Hepatocyte (in vitro differentiated cells): ENCODE results near the gene STX4. TPM values are rescaled to one million over a fixed set of nuclear protein-coding genes. Genes with fewer than 3 reads are reported as not detected.
A peak's percentile ranks its signal among the peaks of the same experiment; 100 is the strongest.

Experiments used
- DNase-seq: peaks from one replicate; pipeline ENCODE4 v3.0.0-alpha.2; 2016; ENCODE audit warnings: low spot score
- H2AFZ ChIP-seq: fragments of 200-600 bp; sonication (generic); 2 replicates; pipeline ENCODE4 v1.6.0; 2016; ENCODE audit warnings: antibody characterized with exemption, mild to moderate bottlenecking
- H3K27ac ChIP-seq: fragments of 200-600 bp; sonication (generic); 2 replicates; pipeline ENCODE4 v1.5.1; 2016; ENCODE audit warnings: mild to moderate bottlenecking
- H3K27me3 ChIP-seq: fragments of 200-600 bp; sonication (generic); 2 replicates; pipeline ENCODE4 v1.6.1; 2016
- H3K36me3 ChIP-seq: fragments of 200-600 bp; sonication (generic); replicated peaks from 2 replicates; pipeline ENCODE4 v1.5.1; 2016; ENCODE audit warnings: low read depth; ENCODE audit not compliant: insufficient read depth
- H3K4me1 ChIP-seq: fragments of 200-600 bp; sonication (generic); 2 replicates; pipeline ENCODE4 v1.5.1; 2016; ENCODE audit warnings: mild to moderate bottlenecking, moderate library complexity; ENCODE audit not compliant: insufficient read depth
- H3K4me2 ChIP-seq: fragments of 200-600 bp; sonication (generic); 2 replicates; pipeline ENCODE4 v1.6.0; 2016
- H3K4me3 ChIP-seq: fragments of 200-600 bp; sonication (generic); 2 replicates; pipeline ENCODE4 v1.5.1; 2016; ENCODE audit warnings: mild to moderate bottlenecking
- H3K79me2 ChIP-seq: fragments of 200-600 bp; sonication (generic); 2 replicates; pipeline ENCODE4 v1.6.0; 2017; ENCODE audit warnings: mild to moderate bottlenecking
- H3K9me2 ChIP-seq: fragments of 200-600 bp; sonication (generic); replicated peaks from 2 replicates; pipeline ENCODE4 v1.6.0; 2017; ENCODE audit warnings: mild to moderate bottlenecking; ENCODE audit not compliant: insufficient read depth
- H3K9me3 ChIP-seq: fragments of 200-600 bp; sonication (generic); 2 replicates; pipeline ENCODE4 v1.5.1; 2016; ENCODE audit warnings: low read depth, mild to moderate bottlenecking
- H4K20me1 ChIP-seq: fragments of 200-600 bp; sonication (generic); 2 replicates; pipeline ENCODE4 v1.6.0; 2016; ENCODE audit warnings: mild to moderate bottlenecking; ENCODE audit not compliant: insufficient read depth, poor library complexity, severe bottlenecking
- EZH2 ChIP-seq: fragments of 200-600 bp; sonication (generic); IDR thresholded peaks from 2 replicates; pipeline ENCODE4 v1.6.1; 2016; ENCODE audit warnings: antibody characterized with exemption, mild to moderate bottlenecking, borderline replicate concordance
- EZH2phosphoT487 ChIP-seq: fragments of 200-600 bp; sonication (generic); IDR thresholded peaks from one replicate; pipeline ENCODE4 v1.6.1; 2018; ENCODE audit warnings: antibody characterized with exemption, mild to moderate bottlenecking, low read depth, moderate library complexity; ENCODE audit not compliant: unreplicated experiment, severe bottlenecking
- WGBS: methylation state at CpG from one replicate; pipeline ENCODE4 v1.1.6; 2016; ENCODE audit warnings: low lambda C conversion rate; ENCODE audit errors: missing lambda C conversion rate; 5-methylcytosine and 5-hydroxymethylcytosine counted together
- polyA plus RNA-seq: library from polyadenylated mRNA; unstranded; fragments of >200 nt; fragmentation: Nextera tagmentation; extraction: Ambion mirVana; gene quantifications from 2 replicates; pipeline ENCODE4 v1.2.1, GENCODE V29; 2016
- total RNA-seq: library from RNA; depleted of rRNA; stranded (reverse); fragments of >200 nt; gene quantifications from 2 replicates; pipeline ENCODE4 v1.2.3, GENCODE V29; 2014
- TF ChIP-seq, protein P1 (sequence below): fragments of 200-600 bp; sonication (generic); IDR thresholded peaks from 2 replicates; pipeline ENCODE4 v1.5.1; 2016; ENCODE audit warnings: antibody characterized with exemption, mild to moderate bottlenecking; ENCODE audit not compliant: poor library complexity

Gene STX4
- total and polyA plus RNA-seq, 2 experiments from 2014 or later, result 25.9 to 72.4 TPM

DNA sequence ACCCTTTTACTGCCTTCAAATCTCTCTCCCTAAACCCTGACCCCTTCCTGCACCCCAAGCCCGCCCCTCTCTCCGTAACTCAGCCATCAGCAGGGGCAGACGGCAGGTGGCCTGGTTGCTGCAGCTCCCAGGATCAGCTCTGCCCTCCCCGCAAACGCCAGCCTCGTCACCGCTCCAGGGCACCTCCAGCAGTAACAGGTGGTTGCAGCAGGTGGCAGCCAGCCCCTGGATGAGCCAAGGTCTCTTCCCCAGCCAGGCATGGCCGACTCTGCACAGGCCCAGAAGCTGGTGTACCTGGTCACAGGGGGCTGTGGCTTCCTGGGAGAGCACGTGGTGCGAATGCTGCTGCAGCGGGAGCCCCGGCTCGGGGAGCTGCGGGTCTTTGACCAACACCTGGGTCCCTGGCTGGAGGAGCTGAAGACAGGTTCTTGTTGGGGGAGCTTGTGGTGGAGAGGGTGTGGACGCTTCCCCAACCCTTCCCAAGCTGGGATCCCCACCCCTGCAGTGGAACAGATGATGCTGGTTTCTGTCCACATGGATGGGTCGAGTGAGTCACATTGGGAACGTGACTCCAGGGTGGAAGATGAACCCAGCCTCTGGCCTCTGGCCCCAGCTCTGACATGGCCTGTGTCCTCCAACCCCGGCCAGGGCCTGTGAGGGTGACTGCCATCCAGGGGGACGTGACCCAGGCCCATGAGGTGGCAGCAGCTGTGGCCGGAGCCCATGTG is 47.8 kb upstream of the STX4 start:
- Histone ChIP-seq H3K27ac (peak overlapping the region; percentile 58), H3K9me2 (no peaks in the 10 kb centered on the region), H3K4me3 (no peak overlapping the region), H4K20me1 (no peaks in the 10 kb centered on the region), H3K36me3 (no peaks in the 10 kb centered on the region), H3K4me1 (peaks cover 6% of the 10 kb centered on the region), H3K4me2 (peak overlapping the region; percentile 78), H3K9me3 (no peaks in the 10 kb centered on the region), H3K27me3 (no peaks in the 10 kb centered on the region), H2AFZ (peak overlapping the region; percentile 5), H3K79me2 (no peaks in the 10 kb centered on the region)
- peak; percentile 80 for DNase-seq
- TF ChIP-seq EZH2, result no peak
- TF ChIP-seq, protein P1, sequence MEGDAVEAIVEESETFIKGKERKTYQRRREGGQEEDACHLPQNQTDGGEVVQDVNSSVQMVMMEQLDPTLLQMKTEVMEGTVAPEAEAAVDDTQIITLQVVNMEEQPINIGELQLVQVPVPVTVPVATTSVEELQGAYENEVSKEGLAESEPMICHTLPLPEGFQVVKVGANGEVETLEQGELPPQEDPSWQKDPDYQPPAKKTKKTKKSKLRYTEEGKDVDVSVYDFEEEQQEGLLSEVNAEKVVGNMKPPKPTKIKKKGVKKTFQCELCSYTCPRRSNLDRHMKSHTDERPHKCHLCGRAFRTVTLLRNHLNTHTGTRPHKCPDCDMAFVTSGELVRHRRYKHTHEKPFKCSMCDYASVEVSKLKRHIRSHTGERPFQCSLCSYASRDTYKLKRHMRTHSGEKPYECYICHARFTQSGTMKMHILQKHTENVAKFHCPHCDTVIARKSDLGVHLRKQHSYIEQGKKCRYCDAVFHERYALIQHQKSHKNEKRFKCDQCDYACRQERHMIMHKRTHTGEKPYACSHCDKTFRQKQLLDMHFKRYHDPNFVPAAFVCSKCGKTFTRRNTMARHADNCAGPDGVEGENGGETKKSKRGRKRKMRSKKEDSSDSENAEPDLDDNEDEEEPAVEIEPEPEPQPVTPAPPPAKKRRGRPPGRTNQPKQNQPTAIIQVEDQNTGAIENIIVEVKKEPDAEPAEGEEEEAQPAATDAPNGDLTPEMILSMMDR, result peak; percentile 27
- WGBS, result 82% methylated on average over 20 of the region's 20 CpGs

DNA sequence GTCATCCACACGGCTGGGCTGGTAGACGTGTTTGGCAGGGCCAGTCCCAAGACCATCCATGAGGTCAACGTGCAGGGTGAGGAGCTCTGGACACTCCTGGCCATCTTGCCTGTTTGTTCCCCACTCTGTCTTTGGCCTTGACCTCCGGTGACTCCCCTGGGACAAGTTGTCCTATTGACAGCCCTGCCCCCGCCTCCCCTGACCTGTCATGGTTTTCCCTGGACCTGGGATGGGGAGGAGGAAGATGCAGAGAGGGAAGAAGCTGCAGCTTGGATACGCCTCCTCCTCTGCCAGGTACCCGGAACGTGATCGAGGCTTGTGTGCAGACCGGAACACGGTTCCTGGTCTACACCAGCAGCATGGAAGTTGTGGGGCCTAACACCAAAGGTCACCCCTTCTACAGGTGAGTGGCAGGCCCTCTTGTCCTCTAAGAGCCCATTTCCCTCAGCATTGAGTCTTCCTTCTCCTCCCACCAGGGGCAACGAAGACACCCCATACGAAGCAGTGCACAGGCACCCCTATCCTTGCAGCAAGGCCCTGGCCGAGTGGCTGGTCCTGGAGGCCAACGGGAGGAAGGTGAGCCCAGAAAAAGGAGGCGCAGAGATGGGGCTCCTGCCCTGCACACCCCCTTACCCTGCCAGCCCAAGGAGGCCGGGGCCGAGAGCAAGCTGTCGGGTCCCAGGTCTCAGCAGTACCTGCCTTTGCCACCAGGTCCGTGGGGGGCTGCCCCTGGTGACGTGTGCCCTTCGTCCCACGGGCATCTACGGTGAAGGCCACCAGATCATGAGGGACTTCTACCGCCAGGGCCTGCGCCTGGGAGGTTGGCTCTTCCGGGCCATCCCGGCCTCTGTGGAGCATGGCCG is 47.0 kb upstream of the STX4 start:
- Histone ChIP-seq H3K79me2 (no peaks in the 10 kb centered on the region), H3K27ac (no peak overlapping the region), H3K4me2 (peak overlapping the region; percentile 78), H3K36me3 (no peaks in the 10 kb centered on the region), H3K4me3 (no peak overlapping the region), H3K9me3 (no peaks in the 10 kb centered on the region), H3K4me1 (peaks cover 6% of the 10 kb centered on the region), H3K27me3 (no peaks in the 10 kb centered on the region), H2AFZ (no peak overlapping the region), H4K20me1 (no peaks in the 10 kb centered on the region), H3K9me2 (no peaks in the 10 kb centered on the region)
- TF ChIP-seq EZH2, result no peak
- TF ChIP-seq, protein P1, result no peak
- no peak for TF ChIP-seq EZH2phosphoT487
- no peak for DNase-seq
- WGBS, result 95% methylated on average over 29 of the region's 29 CpGs

DNA sequence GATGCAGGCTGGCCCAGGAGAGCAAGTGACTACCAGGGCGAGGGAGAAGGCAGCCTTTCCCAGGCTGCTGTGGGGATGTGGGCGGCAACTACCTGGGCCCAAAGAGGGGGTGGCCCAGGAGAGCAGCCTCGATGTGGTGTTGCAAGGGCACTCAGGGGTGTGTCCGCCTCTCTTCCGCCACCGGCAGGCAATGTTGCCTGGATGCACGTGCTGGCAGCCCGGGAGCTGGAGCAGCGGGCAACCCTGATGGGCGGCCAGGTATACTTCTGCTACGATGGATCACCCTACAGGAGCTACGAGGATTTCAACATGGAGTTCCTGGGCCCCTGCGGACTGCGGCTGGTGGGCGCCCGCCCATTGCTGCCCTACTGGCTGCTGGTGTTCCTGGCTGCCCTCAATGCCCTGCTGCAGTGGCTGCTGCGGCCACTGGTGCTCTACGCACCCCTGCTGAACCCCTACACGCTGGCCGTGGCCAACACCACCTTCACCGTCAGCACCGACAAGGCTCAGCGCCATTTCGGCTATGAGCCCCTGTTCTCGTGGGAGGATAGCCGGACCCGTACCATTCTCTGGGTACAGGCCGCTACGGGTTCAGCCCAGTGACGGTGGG is 45.7 kb upstream of the STX4 start:
- Histone ChIP-seq H3K36me3 (no peaks in the 10 kb centered on the region), H3K9me2 (no peaks in the 10 kb centered on the region), H3K27ac (no peak overlapping the region), H3K4me2 (no peak overlapping the region), H3K9me3 (no peaks in the 10 kb centered on the region), H3K27me3 (no peaks in the 10 kb centered on the region), H2AFZ (no peak overlapping the region), H3K4me3 (no peak overlapping the region), H3K4me1 (peaks cover 6% of the 10 kb centered on the region), H3K79me2 (no peaks in the 10 kb centered on the region), H4K20me1 (no peaks in the 10 kb centered on the region)
- no peak for DNase-seq
- TF ChIP-seq EZH2 (no peak), EZH2phosphoT487 (no peak)
- TF ChIP-seq, protein P1, result no peak
- WGBS, result 95% methylated on average over 30 of the region's 30 CpGs
